GM12878 (cell line): ENCODE data around the gene RDM1.

ENCODE experiments used
- CTCF ChIP-seq, 3 experiments: IDR thresholded peaks in 2 of 3; conservative IDR thresholded peaks in 1 of 3; 2 replicates each; pipeline ENCODE4 v1.5.1; 2011; ENCODE audit warnings: low read depth in 3 of 3, low read length in 3 of 3, mild to moderate bottlenecking in 3 of 3, control low read depth in 2 of 3, moderate library complexity in 2 of 3, inconsistent platforms in 1 of 3, mixed read lengths in 1 of 3; ENCODE audit not compliant: control insufficient read depth in 2 of 3, insufficient read depth in 1 of 3; ENCODE audit errors: extremely low read depth in 1 of 3
- FOXM1 ChIP-seq: IDR thresholded peaks from 2 replicates; pipeline ENCODE4 v1.6.1; 2012; ENCODE audit warnings: low read depth, mild to moderate bottlenecking, inconsistent platforms, low read length, moderate library complexity
- GABPA ChIP-seq: IDR thresholded peaks from 2 replicates; pipeline ENCODE4 v1.6.1; 2014; ENCODE audit warnings: antibody characterized with exemption, low read depth, mild to moderate bottlenecking, inconsistent platforms
- MYC ChIP-seq: IDR thresholded peaks from 2 replicates; pipeline ENCODE4 v1.6.1; 2011; ENCODE audit warnings: mild to moderate bottlenecking, low read length, moderate library complexity, inconsistent platforms; ENCODE audit not compliant: insufficient read depth, insufficient replicate concordance, insufficient read length, severe bottlenecking
- RAD21 ChIP-seq: IDR thresholded peaks from 2 replicates; pipeline ENCODE4 v1.6.1; 2011; ENCODE audit warnings: mild to moderate bottlenecking, low read depth, low read length, moderate library complexity; ENCODE audit not compliant: insufficient read depth
- RCOR1 ChIP-seq: conservative IDR thresholded peaks from 2 replicates; pipeline ENCODE4 v1.6.1; 2012; ENCODE audit warnings: low read depth, low read length, improper control_type of control experiment
- SMC3 ChIP-seq: IDR thresholded peaks from 2 replicates; pipeline ENCODE4 v1.6.1; 2011; ENCODE audit warnings: low read length, improper control_type of control experiment, borderline replicate concordance

- no peak for TF ChIP-seq CTCF (IDR thresholded peaks at IDR 0.05 in 2 of 3, conservative IDR thresholded peaks at IDR 0.05 in 1 of 3; ENCODE audit: control insufficient read depth in 2 of 3, extremely low read depth in 1 of 3, insufficient read depth in 1 of 3, low read depth in 3 of 3, low read length in 3 of 3)
- no peak for TF ChIP-seq FOXM1
- TF ChIP-seq RAD21 = no peak
- TF ChIP-seq GABPA = no peak
- TF ChIP-seq RCOR1 = no peak
- no peak for TF ChIP-seq MYC
- no peak for TF ChIP-seq SMC3
Observed at GRCh38 chr17:35917519-35918213, 12.9 kb downstream of the RDM1 start.
